HAP-1 (cell line): Measurements from ENCODE around the gene NOS1AP.

ENCODE experiments used
- DNase-seq, 2 experiments: peaks; one replicate each; pipeline ENCODE4 v3.0.0-alpha.2; 2016 to 2020; ENCODE audit warnings: low spot score in 2 of 2
- H3K27me3 ChIP-seq: fragments of 250-450 bp; sonication (Bioruptor Pico); 2 replicates; pipeline ENCODE4 v1.5.1; 2020; ENCODE audit warnings: low read depth, mild to moderate bottlenecking, moderate library complexity
- H3K36me3 ChIP-seq: fragments of 250-450 bp; sonication (Bioruptor Pico); replicated peaks from 2 replicates; pipeline ENCODE4 v1.5.1; 2020; ENCODE audit warnings: mild to moderate bottlenecking
- H3K4me1 ChIP-seq: fragments of 250-450 bp; sonication (Bioruptor Pico); 2 replicates; pipeline ENCODE4 v1.5.1; 2020; ENCODE audit warnings: mild to moderate bottlenecking
- H3K4me3 ChIP-seq: fragments of 250-450 bp; sonication (Bioruptor Pico); 2 replicates; pipeline ENCODE4 v1.5.1; 2020; ENCODE audit warnings: mild to moderate bottlenecking, moderate library complexity
- H3K9me3 ChIP-seq: fragments of 250-450 bp; sonication (Bioruptor Pico); 2 replicates; pipeline ENCODE4 v1.5.1; 2020; ENCODE audit warnings: mild to moderate bottlenecking, moderate library complexity
- in situ Hi-C: fragments of 300-500 bp; cut with MboI; formaldehyde crosslinking; loops from 3 replicates; pipeline ENCODE4 v1.14.3; 2020; ENCODE audit warnings: low sequenced_read_pairs, inconsistent platforms, mixed read lengths

The NOS1AP gene

DNA sequence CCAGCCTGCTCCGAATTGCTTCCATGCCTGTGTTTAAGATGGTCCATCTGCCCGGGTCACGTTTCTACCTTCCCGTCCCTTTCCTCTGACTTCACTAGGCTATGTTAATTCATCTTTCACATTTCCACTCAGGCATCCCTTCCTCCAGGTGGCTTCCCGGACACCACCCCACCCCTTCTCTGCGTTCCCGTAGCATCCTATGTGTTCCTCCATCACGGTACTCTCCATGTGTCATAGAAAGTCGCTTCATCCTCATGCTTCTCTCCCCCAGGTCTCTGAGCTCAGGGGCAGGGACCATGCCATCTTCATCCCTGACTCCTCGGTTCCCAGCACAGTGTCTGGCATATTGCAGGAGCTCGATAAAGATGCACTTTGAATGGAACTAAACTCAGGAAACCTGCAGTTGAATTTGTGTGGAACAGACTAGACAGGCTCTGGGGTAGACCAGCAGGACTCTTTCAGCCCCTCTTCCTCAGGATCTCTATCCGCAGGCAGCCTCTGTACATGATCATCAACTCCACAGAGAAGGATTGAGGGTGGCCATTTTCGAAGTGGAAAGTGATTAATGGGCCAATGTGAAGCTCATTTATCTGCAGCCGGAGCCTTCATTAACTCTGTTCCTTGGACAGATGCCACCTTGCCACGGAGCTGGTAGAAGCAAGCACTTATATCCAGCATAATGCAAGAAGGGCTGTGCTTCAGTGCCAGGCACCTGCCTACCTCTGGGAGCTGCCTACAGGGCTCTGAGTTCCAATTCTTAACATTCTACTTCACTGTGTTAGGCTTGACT lies 321.1 kb downstream of the NOS1AP start:
- in situ Hi-C loops = no loop called here
- Histone ChIP-seq H3K27me3 (peaks cover 2% of the 10 kb centered on the region; the same call in 1 of the 2 replicates), H3K9me3 (no peaks in the 10 kb centered on the region), H3K36me3 (no peaks in the 10 kb centered on the region), H3K4me1 (no peaks in the 10 kb centered on the region), H3K4me3 (no peak overlapping the region)
- no peak for DNase-seq

- Histone ChIP-seq H3K4me3 (no peak overlapping the region), H3K27me3 (peaks cover 5% of the 10 kb centered on the region; the same call in 1 of the 2 replicates), H3K36me3 (no peaks in the 10 kb centered on the region), H3K4me1 (no peaks in the 10 kb centered on the region), H3K9me3 (no peaks in the 10 kb centered on the region)
- in situ Hi-C loops = no loop called here
- DNase-seq = peak; percentile 51 to 64
Observed at GRCh38 chr1:162391790-162392563, 322.5 kb downstream of the NOS1AP start.

DNA sequence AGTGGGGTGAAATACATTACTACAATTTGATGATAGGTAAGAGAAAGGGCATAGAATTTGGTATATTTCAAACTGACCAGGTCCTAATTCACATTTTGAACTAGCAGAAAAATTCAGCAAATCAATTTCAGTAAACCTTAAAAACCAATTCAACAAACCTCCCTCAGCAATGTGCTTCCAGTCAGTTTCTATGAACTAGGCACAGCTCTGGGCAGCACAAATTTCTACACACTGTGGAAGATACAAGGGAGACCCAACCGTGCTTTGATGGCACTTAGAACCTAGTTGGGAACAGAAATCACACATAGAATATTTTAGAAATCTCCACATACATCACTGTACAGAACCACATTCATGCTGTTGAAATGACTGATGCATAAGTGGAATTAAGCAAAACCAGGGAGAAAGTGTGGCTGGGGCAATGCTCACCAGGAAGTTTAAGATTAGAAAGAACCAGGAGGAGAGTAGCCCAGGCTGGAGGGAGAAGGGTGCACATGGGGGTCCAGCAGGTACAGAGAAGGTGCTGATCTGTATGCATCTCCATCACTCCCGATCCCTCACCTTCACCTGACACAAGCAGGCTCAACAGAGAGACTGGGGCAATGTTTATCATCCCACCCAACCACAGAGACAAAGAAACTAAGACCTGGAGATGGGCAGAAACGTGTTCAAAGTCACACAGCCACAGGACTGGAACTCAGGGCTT lies 326.9 kb downstream of the NOS1AP start:
- Histone ChIP-seq H3K27me3 (peaks cover 9% of the 10 kb centered on the region; the same call in 1 of the 2 replicates), H3K4me1 (0 out of 2 replicates have a peak, but pooled peaks cover 4% of the 10 kb centered on the region), H3K36me3 (no peaks in the 10 kb centered on the region), H3K9me3 (no peaks in the 10 kb centered on the region), H3K4me3 (no peak overlapping the region)
- in situ Hi-C loops = no loop called here
- no peak for DNase-seq

GRCh38 chr1:162397039-162397448 lies 327.6 kb downstream of the NOS1AP start:
- Histone ChIP-seq H3K27me3 (peaks cover 9% of the 10 kb centered on the region; the same call in 1 of the 2 replicates), H3K36me3 (no peaks in the 10 kb centered on the region), H3K9me3 (no peaks in the 10 kb centered on the region), H3K4me3 (no peak overlapping the region), H3K4me1 (0 out of 2 replicates have a peak, but pooled peaks cover 4% of the 10 kb centered on the region)
- in situ Hi-C loops = no loop called here
- no peak for DNase-seq

- in situ Hi-C loops = no loop called here
- no peaks in the 10 kb centered on the region for H3K9me3 ChIP-seq
- H3K27me3 ChIP-seq = peaks cover 9% of the 10 kb centered on the region; the same call in 1 of the 2 replicates
- DNase-seq = no peak
- H3K4me3 ChIP-seq = no peak overlapping the region
- H3K36me3 ChIP-seq = no peaks in the 10 kb centered on the region
- 0 out of 2 replicates have a peak, but pooled peaks cover 4% of the 10 kb centered on the region for H3K4me1 ChIP-seq
Observed at GRCh38 chr1:162397943-162398560, 328.6 kb downstream of the NOS1AP start.

GRCh38 chr1:162398999-162399580 lies 329.6 kb downstream of the NOS1AP start:
- peak in 1 of 2 experiments; percentile 5 for DNase-seq
- Histone ChIP-seq H3K4me3 (no peak overlapping the region), H3K27me3 (peaks cover 9% of the 10 kb centered on the region; the same call in 1 of the 2 replicates), H3K9me3 (no peaks in the 10 kb centered on the region), H3K4me1 (0 out of 2 replicates have a peak, but pooled peaks cover 4% of the 10 kb centered on the region), H3K36me3 (no peaks in the 10 kb centered on the region)
- in situ Hi-C loops = no loop called here

GRCh38 chr1:162400790-162401355 lies 331.4 kb downstream of the NOS1AP start:
- DNase-seq = no peak
- Histone ChIP-seq H3K4me3 (no peak overlapping the region), H3K4me1 (0 out of 2 replicates have a peak, but pooled peaks cover 4% of the 10 kb centered on the region), H3K9me3 (no peaks in the 10 kb centered on the region), H3K36me3 (no peaks in the 10 kb centered on the region), H3K27me3 (peaks cover 5% of the 10 kb centered on the region; the same call in 1 of the 2 replicates)
- in situ Hi-C loops = no loop called here

DNA sequence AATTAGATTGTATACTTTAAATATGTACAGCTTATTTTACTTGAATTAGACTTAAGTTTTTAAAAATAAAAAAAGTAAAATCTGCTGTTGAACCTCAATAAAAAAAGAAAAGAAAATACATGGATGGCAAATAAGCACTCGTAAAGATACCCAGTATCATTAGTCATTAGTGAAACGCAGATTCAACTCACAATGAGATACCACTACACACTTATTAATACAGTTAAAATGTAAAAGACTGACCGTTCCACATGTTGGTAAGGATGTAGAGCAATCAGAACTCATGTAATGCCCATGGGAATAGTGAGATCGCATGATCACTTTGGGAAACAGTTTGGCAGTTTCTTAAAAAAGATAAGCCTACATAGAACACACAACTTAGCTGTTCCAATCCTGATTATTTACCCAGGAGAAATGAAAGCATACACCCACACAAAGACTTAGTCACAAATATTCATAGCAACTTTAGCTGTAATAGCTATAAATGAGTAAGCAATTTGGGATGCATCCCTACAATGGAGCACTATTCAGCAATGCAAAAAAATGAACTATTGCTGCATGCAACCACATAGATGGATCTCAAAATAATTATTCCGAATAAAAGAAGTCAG lies 335.2 kb downstream of the NOS1AP start:
- in situ Hi-C loops = no loop called here
- no peak overlapping the region for H3K4me3 ChIP-seq
- no peaks in the 10 kb centered on the region for H3K36me3 ChIP-seq
- H3K9me3 ChIP-seq = no peaks in the 10 kb centered on the region
- no peaks in the 10 kb centered on the region for H3K27me3 ChIP-seq
- no peaks in the 10 kb centered on the region for H3K4me1 ChIP-seq
- DNase-seq = no peak

- no peak for DNase-seq
- no peaks in the 10 kb centered on the region for H3K9me3 ChIP-seq
- H3K36me3 ChIP-seq = no peaks in the 10 kb centered on the region
- H3K4me1 ChIP-seq = no peaks in the 10 kb centered on the region
- no peaks in the 10 kb centered on the region for H3K27me3 ChIP-seq
- no peak overlapping the region for H3K4me3 ChIP-seq
- in situ Hi-C loops = no loop called here
Observed at GRCh38 chr1:162405800-162406199, 336.3 kb downstream of the NOS1AP start.

DNA sequence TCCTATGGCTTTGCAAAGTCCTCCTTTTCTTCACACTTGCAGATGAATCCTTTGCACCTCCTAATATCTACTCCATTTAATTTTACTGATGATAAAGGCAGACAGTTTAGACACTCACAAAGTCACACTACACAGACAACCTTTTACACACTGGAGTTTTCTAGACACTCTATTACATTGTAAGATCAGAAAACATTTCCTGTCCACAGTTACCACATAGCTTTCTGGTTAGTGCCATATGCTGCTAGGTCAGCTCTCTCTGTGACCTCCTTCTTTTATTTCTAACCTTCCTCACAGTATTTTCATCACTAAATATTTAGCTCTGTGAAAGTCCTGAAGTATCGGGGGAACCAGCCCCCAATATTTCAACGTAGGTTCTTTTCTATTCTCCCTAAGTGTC lies 337.3 kb downstream of the NOS1AP start:
- H3K4me1 ChIP-seq = no peaks in the 10 kb centered on the region
- no peaks in the 10 kb centered on the region for H3K36me3 ChIP-seq
- H3K4me3 ChIP-seq = no peak overlapping the region
- H3K27me3 ChIP-seq = no peaks in the 10 kb centered on the region
- DNase-seq = no peak
- no peaks in the 10 kb centered on the region for H3K9me3 ChIP-seq
- in situ Hi-C loops = no loop called here

DNA sequence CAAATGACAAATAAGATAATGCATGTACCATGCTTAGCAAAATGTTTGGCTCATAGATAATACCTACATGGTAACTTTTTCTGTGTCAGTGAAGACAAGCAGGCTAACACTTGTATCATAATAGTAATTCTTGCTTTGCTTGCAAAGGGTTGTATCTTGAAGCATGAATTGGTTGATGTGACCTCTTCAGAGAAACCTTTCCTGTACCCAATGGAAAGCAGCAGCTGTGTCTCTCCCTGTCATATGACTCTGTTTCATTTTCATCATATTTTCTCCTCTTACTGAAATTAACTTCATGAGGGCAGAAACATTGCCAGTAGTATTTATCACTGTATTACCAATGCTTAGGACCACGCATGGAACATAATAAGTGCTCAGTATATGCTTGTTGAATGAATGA lies 338.0 kb downstream of the NOS1AP start:
- H3K9me3 ChIP-seq = no peaks in the 10 kb centered on the region
- H3K4me3 ChIP-seq = no peak overlapping the region
- H3K4me1 ChIP-seq = no peaks in the 10 kb centered on the region
- DNase-seq = no peak
- no peaks in the 10 kb centered on the region for H3K36me3 ChIP-seq
- no peaks in the 10 kb centered on the region for H3K27me3 ChIP-seq
- in situ Hi-C loops = no loop called here

DNA sequence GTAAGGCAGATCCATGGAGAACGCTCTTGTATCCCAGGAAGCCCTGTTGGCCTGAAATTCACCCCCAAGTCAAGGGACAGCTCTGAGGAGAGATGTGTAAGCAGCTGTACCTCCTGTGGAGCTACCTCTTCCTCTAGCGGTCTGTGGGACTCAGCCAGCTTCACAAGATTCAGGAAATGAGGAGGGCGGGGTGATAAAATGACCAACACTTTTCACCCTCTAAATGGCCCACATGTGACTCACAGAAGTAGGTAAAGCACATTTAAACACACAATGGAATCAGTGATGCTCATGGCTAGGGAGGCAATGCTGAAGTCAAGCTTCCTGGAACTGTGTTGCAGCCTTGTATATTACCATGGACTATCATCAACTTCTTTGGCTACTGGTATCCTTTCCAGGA lies 342.5 kb downstream of the NOS1AP start, which contains the start of gene SH2D1B:
SH2D1B (minus strand) TSS at position 135 of the 400 bp plus-strand sequence; CDS start at position 15, 120 bp downstream.
- in situ Hi-C loops = no loop called here
- Histone ChIP-seq H3K9me3 (no peaks in the 10 kb centered on the region), H3K36me3 (no peaks in the 10 kb centered on the region), H3K4me3 (no peak within 1 kb of the TSS), H3K4me1 (no peaks in the 10 kb centered on the region), H3K27me3 (no peaks in the 10 kb centered on the region)
- no peak for DNase-seq
